Neural progenitor cell (in vitro differentiated cells): ENCODE results near the gene NR1D2.

ENCODE experiments used
- CTCF ChIP-seq: fragments of 200-600 bp; sonication (generic); IDR thresholded peaks from 2 replicates; pipeline ENCODE4 v1.5.1; 2017; ENCODE audit warnings: antibody characterized with exemption, mild to moderate bottlenecking
- EZH2 ChIP-seq: fragments of 200-600 bp; sonication (generic); IDR thresholded peaks from 2 replicates; pipeline ENCODE4 v1.6.1; 2017; ENCODE audit warnings: antibody characterized with exemption, mild to moderate bottlenecking, moderate library complexity
- EZH2phosphoT487 ChIP-seq: fragments of 200-600 bp; sonication (generic); IDR thresholded peaks from 2 replicates; pipeline ENCODE4 v1.6.1; 2017; ENCODE audit warnings: antibody characterized with exemption

GRCh38 chr3:23920151-23920655 lies 24.9 kb upstream of the NR1D2 start:
- no peak for TF ChIP-seq CTCF
- TF ChIP-seq EZH2: no peak
- no peak for TF ChIP-seq EZH2phosphoT487
